Mesenchymal stem cell (in vitro differentiated cells and primary cell): Measurements from ENCODE around the gene SLC29A3.

Experiments
- DNase-seq: peaks from one replicate; pipeline ENCODE4 v3.0.0-alpha.2; 2013
- H2AFZ ChIP-seq: one replicate; pipeline ENCODE4 v1.6.1; 2013; ENCODE audit warnings: low read depth, mild to moderate bottlenecking, control low read depth, inconsistent platforms, low read length, moderate library complexity
- H2AK5ac ChIP-seq: 2 replicates; pipeline ENCODE4 v1.6.1; 2013; ENCODE audit warnings: low read length, moderate library complexity, mild to moderate bottlenecking, inconsistent platforms; ENCODE audit not compliant: severe bottlenecking
- H2BK120ac ChIP-seq: one replicate; pipeline ENCODE4 v1.6.1; 2013; ENCODE audit warnings: low read depth, mild to moderate bottlenecking, inconsistent platforms, low read length, moderate library complexity
- H2BK12ac ChIP-seq, 2 experiments: one replicate each; pipeline ENCODE4 v1.6.1; 2013; ENCODE audit warnings: inconsistent platforms in 2 of 2, low read length in 2 of 2, mild to moderate bottlenecking in 2 of 2, moderate library complexity in 2 of 2, control low read depth in 1 of 2
- H2BK15ac ChIP-seq: one replicate; pipeline ENCODE4 v1.6.1; 2013; ENCODE audit warnings: mild to moderate bottlenecking, low read depth, inconsistent platforms; ENCODE audit not compliant: poor library complexity, severe bottlenecking
- H2BK5ac ChIP-seq: 2 replicates; pipeline ENCODE4 v1.6.1; 2013; ENCODE audit warnings: low read depth, mild to moderate bottlenecking, low read length, control low read depth, inconsistent platforms; ENCODE audit not compliant: poor library complexity, severe bottlenecking
- H3K14ac ChIP-seq, 2 experiments: one replicate each; pipeline ENCODE4 v1.6.1; 2013; ENCODE audit warnings: inconsistent platforms in 2 of 2, low read length in 2 of 2, control low read depth in 1 of 2, mild to moderate bottlenecking in 1 of 2, moderate library complexity in 1 of 2
- H3K18ac ChIP-seq, 2 experiments: one replicate each; pipeline ENCODE4 v1.6.1; 2013; ENCODE audit warnings: inconsistent platforms in 2 of 2, low read length in 2 of 2, control low read depth in 1 of 2, low read depth in 1 of 2, mild to moderate bottlenecking in 1 of 2
- H3K23ac ChIP-seq, 2 experiments: one replicate each; pipeline ENCODE4 v1.6.1; 2013; ENCODE audit warnings: inconsistent platforms in 2 of 2, low read length in 2 of 2, mild to moderate bottlenecking in 2 of 2, moderate library complexity in 2 of 2, control low read depth in 1 of 2
- H3K27ac ChIP-seq: 2 replicates; pipeline ENCODE4 v1.5.1; 2013; ENCODE audit warnings: mild to moderate bottlenecking, moderate library complexity, low read length, control low read depth, inconsistent platforms; ENCODE audit not compliant: poor library complexity, severe bottlenecking
- H3K27me3 ChIP-seq, 2 experiments: 2 replicates each; pipeline versions ENCODE4 v1.6.1 to v1.7.0; 2013; ENCODE audit warnings: low read length in 2 of 2, mild to moderate bottlenecking in 2 of 2, moderate library complexity in 2 of 2, control low read depth in 1 of 2, inconsistent platforms in 1 of 2; ENCODE audit not compliant: control insufficient read depth in 1 of 2, insufficient read depth in 1 of 2
- H3K36me3 ChIP-seq, 2 experiments: 2 replicates each; pipeline versions ENCODE4 v1.6.1 to v1.7.0; 2013; ENCODE audit warnings: low read length in 2 of 2, control low read depth in 1 of 2, inconsistent platforms in 1 of 2, low read depth in 1 of 2, mild to moderate bottlenecking in 1 of 2; ENCODE audit not compliant: insufficient read depth in 2 of 2, control insufficient read depth in 1 of 2
- H3K4ac ChIP-seq, 2 experiments: one replicate each; pipeline ENCODE4 v1.6.1; 2013; ENCODE audit warnings: inconsistent platforms in 2 of 2, low read length in 2 of 2, mild to moderate bottlenecking in 2 of 2, moderate library complexity in 2 of 2, control low read depth in 1 of 2, low read depth in 1 of 2
- H3K4me1 ChIP-seq: 2 replicates; pipeline ENCODE4 v1.6.1; 2013; ENCODE audit warnings: low read depth, low read length, control low read depth; ENCODE audit not compliant: control insufficient read depth, insufficient read depth
- H3K4me2 ChIP-seq: 2 replicates; pipeline ENCODE4 v1.6.1; 2013; ENCODE audit warnings: low read length, mild to moderate bottlenecking, inconsistent platforms; ENCODE audit not compliant: poor library complexity, severe bottlenecking
- H3K4me3 ChIP-seq, 2 experiments: 2 replicates each; pipeline versions ENCODE4 v1.5.1 to v1.7.0; 2013; ENCODE audit warnings: low read length in 2 of 2, mild to moderate bottlenecking in 2 of 2, control low read depth in 1 of 2, low read depth in 1 of 2; ENCODE audit not compliant: insufficient read depth in 1 of 2
- H3K79me1 ChIP-seq: replicated peaks from 2 replicates; pipeline ENCODE4 v1.6.1; 2013; ENCODE audit warnings: mild to moderate bottlenecking, control low read depth, low read length, inconsistent platforms; ENCODE audit not compliant: poor library complexity, severe bottlenecking
- H3K9ac ChIP-seq: 2 replicates; pipeline ENCODE4 v1.7.0; 2013; ENCODE audit warnings: mild to moderate bottlenecking, low read length, moderate library complexity
- H3K9me3 ChIP-seq: 2 replicates; pipeline ENCODE4 v1.7.0; 2013; ENCODE audit warnings: mild to moderate bottlenecking, low read length; ENCODE audit not compliant: control insufficient read depth
- H4K8ac ChIP-seq: one replicate; pipeline ENCODE4 v1.6.1; 2013; ENCODE audit warnings: inconsistent platforms, mild to moderate bottlenecking, low read length, moderate library complexity
- H4K91ac ChIP-seq: one replicate; pipeline ENCODE4 v1.6.1; 2013; ENCODE audit warnings: mild to moderate bottlenecking, low read length, inconsistent platforms
- WGBS: methylation state at CpG from one replicate; pipeline ENCODE4 v1.1.7; 2013; ENCODE audit warnings: mixed read lengths; 5-methylcytosine and 5-hydroxymethylcytosine counted together

Gene SLC29A3

GRCh38 chr10:71378336-71379117 is 59.5 kb downstream of the SLC29A3 start:
- no peak overlapping the region for H2BK5ac ChIP-seq
- no peak overlapping the region for H2AK5ac ChIP-seq
- H4K8ac ChIP-seq = no peak overlapping the region
- peaks cover 2% of the 10 kb centered on the region for H3K4me1 ChIP-seq
- no peak overlapping the region for H2AFZ ChIP-seq
- H2BK15ac ChIP-seq = no peak overlapping the region
- no peaks in the 10 kb centered on the region for H3K9me3 ChIP-seq
- no peak overlapping the region for H3K4me3 ChIP-seq
- H3K18ac ChIP-seq = no peak overlapping the region
- no peak overlapping the region for H3K4ac ChIP-seq
- no peak for DNase-seq
- no peaks in the 10 kb centered on the region for H3K79me1 ChIP-seq
- H2BK12ac ChIP-seq = no peak overlapping the region
- 68% methylated on average over 5 of the region's 6 CpGs for WGBS
- H3K9ac ChIP-seq = no peak overlapping the region
- no peak overlapping the region for H2BK120ac ChIP-seq
- H3K4me2 ChIP-seq = no peak overlapping the region
- H3K27ac ChIP-seq = no peak overlapping the region
- H3K14ac ChIP-seq = no peak overlapping the region
- no peaks in the 10 kb centered on the region for H3K36me3 ChIP-seq
- H4K91ac ChIP-seq = no peak overlapping the region
- peaks cover 4 to 61% of the 10 kb centered on the region in 2 experiments for H3K27me3 ChIP-seq
- no peak overlapping the region for H3K23ac ChIP-seq

- H3K4me1 ChIP-seq = peaks cover 2% of the 10 kb centered on the region
- H3K27ac ChIP-seq = no peak overlapping the region
- no peak overlapping the region for H4K8ac ChIP-seq
- peaks cover 0 to 58% of the 10 kb centered on the region in 2 experiments for H3K27me3 ChIP-seq
- no peak overlapping the region for H3K23ac ChIP-seq
- H2BK5ac ChIP-seq = no peak overlapping the region
- no peaks in the 10 kb centered on the region for H3K9me3 ChIP-seq
- no peaks in the 10 kb centered on the region for H3K79me1 ChIP-seq
- H2BK12ac ChIP-seq = no peak overlapping the region
- no peak overlapping the region for H4K91ac ChIP-seq
- no peak overlapping the region for H3K18ac ChIP-seq
- no peak overlapping the region for H3K4ac ChIP-seq
- H2AFZ ChIP-seq = no peak overlapping the region
- H2BK15ac ChIP-seq = no peak overlapping the region
- no peak overlapping the region for H3K4me2 ChIP-seq
- WGBS = 100% methylated on average over 1 of the region's 3 CpGs
- no peak overlapping the region for H2AK5ac ChIP-seq
- no peak overlapping the region for H3K4me3 ChIP-seq
- no peak overlapping the region for H3K14ac ChIP-seq
- DNase-seq = no peak
- H3K36me3 ChIP-seq = no peaks in the 10 kb centered on the region
- H3K9ac ChIP-seq = no peak overlapping the region
- no peak overlapping the region for H2BK120ac ChIP-seq
These were observed 60.2 kb downstream of the SLC29A3 start for GRCh38 chr10:71379118-71379766.

- Histone ChIP-seq H2BK120ac (no peak overlapping the region), H3K23ac (no peak overlapping the region), H3K27ac (no peak overlapping the region), H2BK5ac (no peak overlapping the region), H2AFZ (no peak overlapping the region), H2AK5ac (no peak overlapping the region), H3K18ac (no peak overlapping the region), H3K4ac (no peak overlapping the region), H4K8ac (no peak overlapping the region), H3K79me1 (no peaks in the 10 kb centered on the region), H2BK15ac (no peak overlapping the region), H3K9ac (no peak overlapping the region), H3K4me1 (peaks cover 2% of the 10 kb centered on the region), H2BK12ac (no peak overlapping the region), H3K4me3 (no peak overlapping the region), H3K9me3 (no peaks in the 10 kb centered on the region), H3K14ac (no peak overlapping the region), H3K4me2 (no peak overlapping the region), H4K91ac (no peak overlapping the region), H3K36me3 (no peaks in the 10 kb centered on the region), H3K27me3 (peaks cover 0 to 50% of the 10 kb centered on the region in 2 experiments)
- WGBS = no CpG with 5 or more reads among the region's 1 CpG
- no peak for DNase-seq
These were observed 61.8 kb downstream of the SLC29A3 start for GRCh38 chr10:71380841-71381240.

- Histone ChIP-seq H3K9me3 (no peaks in the 10 kb centered on the region), H3K9ac (no peak overlapping the region), H2BK5ac (no peak overlapping the region), H2BK120ac (no peak overlapping the region), H3K4me3 (no peak overlapping the region), H3K36me3 (no peaks in the 10 kb centered on the region), H3K79me1 (no peaks in the 10 kb centered on the region), H4K8ac (no peak overlapping the region), H3K18ac (no peak overlapping the region), H3K27ac (no peak overlapping the region), H2BK12ac (no peak overlapping the region), H2BK15ac (no peak overlapping the region), H3K23ac (no peak overlapping the region), H4K91ac (no peak overlapping the region), H2AFZ (no peak overlapping the region), H3K27me3 (peaks cover 0 to 52% of the 10 kb centered on the region in 2 experiments), H3K4ac (no peak overlapping the region), H3K14ac (no peak overlapping the region), H3K4me2 (no peak overlapping the region), H2AK5ac (no peak overlapping the region), H3K4me1 (peaks cover 2% of the 10 kb centered on the region)
- DNase-seq = no peak
- 76% methylated on average over 3 of the region's 3 CpGs for whole genome bisulfite sequencing
These were observed 62.6 kb downstream of the SLC29A3 start for GRCh38 chr10:71381611-71382010.
